ENCODE data around the gene TDRKH.
"Not testable (repeated sequence)": the region's sequence is repeated elsewhere in the genome, so short reads cannot be mapped to it uniquely, and the experiment has no call there.

Gene TDRKH

GRCh38 chr1:151801310-151801820, 11.1 kb upstream of the TDRKH start:
- DNase-seq: no peak

- DNase-seq: no peak
These were observed 10.5 kb upstream of the TDRKH start for GRCh38 chr1:151800830-151801229.

GRCh38 chr1:151799179-151800022, 9.1 kb upstream of the TDRKH start:
- no peak for DNase-seq

GRCh38 chr1:151798571-151798970, 8.3 kb upstream of the TDRKH start:
- DNase-seq: no peak

GRCh38 chr1:151790940-151791651, 796 bp upstream of the TDRKH start:
- no peak for DNase-seq

- DNase-seq: no peak
These were observed 2.6 kb downstream of the TDRKH start for GRCh38 chr1:151787689-151788088.

- DNase-seq: no peak
These were observed 6.5 kb downstream of the TDRKH start for GRCh38 chr1:151783796-151784195.

- no peak for DNase-seq
These were observed 7.6 kb downstream of the TDRKH start for GRCh38 chr1:151782741-151783140.

GRCh38 chr1:151782026-151782425, 8.3 kb downstream of the TDRKH start:
- DNase-seq: not testable (repeated sequence)

GRCh38 chr1:151780736-151781135, 9.6 kb downstream of the TDRKH start:
- not testable (repeated sequence) for DNase-seq

GRCh38 chr1:151779852-151780251, 10.4 kb downstream of the TDRKH start:
- DNase-seq: no peak

- DNase-seq: no peak
These were observed 13.0 kb downstream of the TDRKH start for GRCh38 chr1:151777317-151777716.

- no peak for DNase-seq
These were observed 13.6 kb downstream of the TDRKH start for GRCh38 chr1:151776665-151777062.

- DNase-seq: no peak
These were observed 14.2 kb downstream of the TDRKH start for GRCh38 chr1:151775894-151776664.

- DNase-seq: no peak
These were observed 15.9 kb downstream of the TDRKH start for GRCh38 chr1:151774256-151774922.

- peak; percentile 82 for DNase-seq
These were observed 16.6 kb downstream of the TDRKH start for GRCh38 chr1:151773702-151774101.

GRCh38 chr1:151769270-151769669, 21.0 kb downstream of the TDRKH start:
- not testable (repeated sequence) for DNase-seq

GRCh38 chr1:151768351-151769066, 21.8 kb downstream of the TDRKH start:
- DNase-seq: not testable (repeated sequence)

- no peak for DNase-seq
These were observed 26.3 kb downstream of the TDRKH start for GRCh38 chr1:151763990-151764389.

- DNase-seq: peak; percentile 76
These were observed 27.1 kb downstream of the TDRKH start, which contains the start of gene MRPL9 for GRCh38 chr1:151762941-151763921. TSS of gene MRPL9 (minus strand) at chr1:151763496. CDS start at chr1:151763479, 17 bp downstream.

All from NCI-H226 (cell line).